ENCODE results near the gene TTYH3.

TTYH3 gene

DNA sequence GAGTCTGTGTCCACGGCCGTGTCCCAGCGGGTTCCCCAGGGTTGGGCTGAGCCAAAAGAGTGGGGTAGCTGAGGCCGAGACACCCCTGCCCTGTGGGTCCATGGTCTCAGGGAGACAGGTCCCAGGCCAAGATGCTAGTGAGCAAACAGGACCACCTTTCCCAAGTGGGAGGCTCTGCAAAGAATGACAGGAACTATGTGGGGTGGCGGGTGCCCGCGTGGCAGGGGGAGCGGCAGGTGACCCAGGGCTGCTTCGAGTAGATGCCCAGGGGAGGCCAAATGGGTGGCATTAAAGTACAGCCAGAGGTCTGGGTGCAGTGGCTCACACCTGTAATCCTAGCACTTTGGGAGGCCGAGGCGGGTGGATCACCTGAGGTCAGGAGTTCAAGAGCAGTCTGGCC is 18.2 kb downstream of the TTYH3 start:
- no peak for DNase-seq

DNA sequence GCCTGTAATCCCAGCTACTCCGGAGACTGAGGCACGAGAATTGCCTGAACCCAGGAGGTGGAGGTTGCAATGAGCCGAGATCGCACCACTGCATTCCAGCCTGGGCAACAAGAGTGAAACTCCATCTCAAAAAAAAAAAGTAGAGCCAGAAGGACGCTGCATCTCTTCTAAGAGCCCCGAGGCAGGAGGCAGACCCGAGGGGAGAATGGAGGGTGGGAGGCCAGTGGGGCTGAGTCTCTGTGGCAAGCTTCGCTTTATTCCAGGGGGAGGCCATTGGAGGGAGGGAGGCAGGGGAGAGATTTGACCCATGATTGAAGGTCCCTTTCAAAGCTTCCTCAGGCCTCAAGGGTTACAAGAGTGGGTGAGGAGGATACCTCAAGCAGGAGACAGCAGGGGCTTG is 18.7 kb downstream of the TTYH3 start:
- DNase-seq, result no peak

DNA sequence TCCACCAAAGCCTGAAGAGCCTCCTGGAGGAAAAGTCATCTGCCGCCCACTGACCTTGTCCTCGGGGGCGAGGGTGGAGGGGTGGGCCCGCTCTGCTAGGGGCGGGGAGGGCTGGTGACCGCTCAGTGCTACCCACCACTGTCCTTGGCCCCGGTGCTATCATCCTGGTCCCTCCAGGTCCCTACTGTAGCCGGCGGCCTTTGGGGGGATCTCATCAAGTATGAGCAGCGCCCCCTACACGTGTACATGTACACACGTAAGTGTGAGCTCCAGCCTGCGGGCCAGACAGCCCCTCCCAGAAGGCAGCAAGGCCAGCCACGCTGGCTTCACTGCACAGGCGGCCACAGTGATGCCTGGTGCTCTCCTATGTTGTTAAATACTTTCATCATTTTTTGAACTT is 19.6 kb downstream of the TTYH3 start:
- no peak for DNase-seq

DNA sequence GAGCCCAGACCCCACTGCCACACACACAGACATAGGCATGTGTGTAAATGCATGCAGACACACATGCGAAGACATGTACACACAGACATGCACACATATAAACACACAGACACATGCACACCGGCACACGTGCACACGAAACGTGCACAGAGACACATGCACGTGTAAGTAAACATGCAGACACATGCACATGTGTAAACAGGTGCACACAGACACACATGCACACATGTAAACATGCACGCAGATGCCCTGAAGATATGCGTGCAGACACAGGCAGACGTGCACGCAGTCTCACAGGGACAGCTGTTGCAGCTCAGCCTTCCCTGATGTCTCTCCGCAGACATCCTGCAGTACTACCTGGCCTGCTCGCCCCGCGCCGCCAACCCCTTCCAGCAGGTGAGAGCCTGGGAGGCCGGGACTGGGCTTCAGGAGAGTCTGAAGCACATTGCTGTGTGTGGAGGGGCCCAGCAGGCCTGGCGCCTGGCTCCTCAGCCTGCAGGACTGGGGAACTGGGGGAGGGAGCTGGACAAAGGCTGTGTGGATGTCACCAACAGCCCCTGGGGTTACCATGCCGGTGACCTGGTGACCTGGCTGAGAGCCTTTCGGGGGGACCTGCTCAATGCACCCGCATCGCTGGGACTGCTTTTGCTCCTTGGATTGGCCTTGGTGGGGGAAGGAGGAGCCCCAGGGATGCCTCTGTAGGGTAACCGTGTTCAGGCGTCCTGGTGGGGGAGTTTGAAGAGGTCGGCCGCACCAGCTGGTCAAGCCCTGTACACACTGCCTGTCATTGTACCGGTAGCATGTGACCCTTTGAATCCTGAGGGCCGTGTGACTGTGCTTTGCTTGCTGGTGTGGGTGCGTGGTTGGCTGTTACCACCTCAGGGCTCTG is 20.3 kb downstream of the TTYH3 start:
- no peak for DNase-seq

DNA sequence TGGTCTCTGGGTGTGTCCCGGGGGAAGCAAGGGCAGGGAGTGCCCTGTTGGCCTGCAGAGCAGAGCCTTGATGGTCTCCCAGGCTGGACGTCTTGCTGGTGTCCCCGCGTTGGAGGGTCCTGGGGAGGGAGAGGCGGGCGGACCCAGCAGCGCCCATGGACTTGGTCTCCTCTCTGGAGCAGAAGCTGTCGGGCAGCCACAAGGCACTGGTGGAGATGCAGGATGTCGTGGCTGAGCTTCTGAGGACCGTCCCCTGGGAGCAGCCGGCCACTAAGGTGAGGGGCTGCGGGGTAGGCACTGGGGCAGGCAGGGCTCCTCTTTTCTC is 20.9 kb downstream of the TTYH3 start:
- DNase-seq, result no peak

DNA sequence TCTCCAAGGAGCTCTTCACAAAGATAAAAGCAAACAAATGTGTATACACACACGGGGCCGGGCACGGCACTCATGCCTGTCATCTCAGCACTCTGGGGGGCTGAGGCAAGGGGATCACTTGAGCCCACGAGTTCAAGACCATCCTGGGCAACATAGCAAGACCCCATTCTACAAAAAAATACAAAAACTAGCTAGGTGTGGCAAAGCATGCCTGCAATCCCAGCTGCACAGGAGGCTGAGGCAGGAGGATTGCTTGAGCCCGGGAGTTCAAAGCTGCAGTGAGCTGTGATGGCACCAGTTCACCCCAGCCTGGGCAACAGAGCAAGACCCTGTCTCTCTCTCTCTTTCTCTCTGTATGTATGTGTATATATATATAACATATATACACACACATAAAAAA is 22.3 kb downstream of the TTYH3 start:
- DNase-seq, result no peak

DNA sequence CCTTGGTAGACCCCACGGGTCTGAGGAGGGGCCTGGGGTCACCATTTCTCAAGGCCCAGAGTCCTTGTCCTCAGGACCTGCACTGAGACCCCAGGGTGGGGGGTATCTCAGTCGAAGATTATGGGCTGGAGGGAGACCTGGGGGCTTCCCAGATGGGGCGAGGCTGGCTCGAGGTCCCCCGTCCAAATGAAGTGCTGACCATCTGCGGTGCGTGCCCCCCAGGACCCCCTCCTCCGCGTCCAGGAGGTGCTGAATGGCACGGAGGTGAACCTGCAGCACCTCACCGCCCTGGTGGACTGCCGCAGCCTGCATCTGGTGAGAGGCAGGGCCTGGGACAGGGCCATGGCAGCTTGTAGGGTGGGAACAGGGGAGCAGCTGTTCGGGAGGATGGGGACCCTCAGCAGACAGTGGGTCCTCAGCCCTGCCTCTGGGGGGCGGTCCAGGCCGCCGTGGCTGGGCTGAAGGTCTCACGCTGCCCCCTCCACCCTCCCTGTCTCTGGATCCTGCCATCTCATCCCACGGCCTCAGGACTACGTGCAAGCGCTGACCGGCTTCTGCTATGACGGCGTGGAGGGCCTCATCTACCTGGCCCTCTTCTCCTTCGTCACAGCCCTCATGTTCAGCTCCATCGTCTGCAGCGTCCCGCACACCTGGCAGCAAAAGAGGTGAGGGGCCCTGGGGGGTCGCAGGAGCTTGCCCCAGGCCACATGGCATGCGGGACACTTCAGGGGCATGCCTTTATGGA is 24.3 kb downstream of the TTYH3 start:
- no peak for DNase-seq

DNA sequence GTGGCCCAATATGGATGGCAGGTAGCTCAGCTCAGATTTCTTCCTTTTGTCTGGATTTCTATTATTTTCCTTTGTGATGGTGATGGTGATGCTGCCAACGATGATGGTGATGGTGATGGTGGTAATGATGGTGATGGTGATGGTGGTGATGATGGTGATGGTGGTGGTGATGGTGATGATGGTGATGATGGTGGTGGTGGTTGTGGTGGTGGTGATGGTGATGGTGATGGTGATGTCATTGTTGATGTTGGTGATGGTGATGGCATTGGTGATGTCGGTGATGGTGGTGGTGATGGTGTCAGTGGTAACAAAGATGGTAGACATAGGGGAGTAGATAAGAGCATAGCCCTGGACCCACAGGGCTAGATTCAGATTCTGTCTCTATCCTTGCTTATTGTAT is 25.4 kb downstream of the TTYH3 start:
- no peak for DNase-seq

DNA sequence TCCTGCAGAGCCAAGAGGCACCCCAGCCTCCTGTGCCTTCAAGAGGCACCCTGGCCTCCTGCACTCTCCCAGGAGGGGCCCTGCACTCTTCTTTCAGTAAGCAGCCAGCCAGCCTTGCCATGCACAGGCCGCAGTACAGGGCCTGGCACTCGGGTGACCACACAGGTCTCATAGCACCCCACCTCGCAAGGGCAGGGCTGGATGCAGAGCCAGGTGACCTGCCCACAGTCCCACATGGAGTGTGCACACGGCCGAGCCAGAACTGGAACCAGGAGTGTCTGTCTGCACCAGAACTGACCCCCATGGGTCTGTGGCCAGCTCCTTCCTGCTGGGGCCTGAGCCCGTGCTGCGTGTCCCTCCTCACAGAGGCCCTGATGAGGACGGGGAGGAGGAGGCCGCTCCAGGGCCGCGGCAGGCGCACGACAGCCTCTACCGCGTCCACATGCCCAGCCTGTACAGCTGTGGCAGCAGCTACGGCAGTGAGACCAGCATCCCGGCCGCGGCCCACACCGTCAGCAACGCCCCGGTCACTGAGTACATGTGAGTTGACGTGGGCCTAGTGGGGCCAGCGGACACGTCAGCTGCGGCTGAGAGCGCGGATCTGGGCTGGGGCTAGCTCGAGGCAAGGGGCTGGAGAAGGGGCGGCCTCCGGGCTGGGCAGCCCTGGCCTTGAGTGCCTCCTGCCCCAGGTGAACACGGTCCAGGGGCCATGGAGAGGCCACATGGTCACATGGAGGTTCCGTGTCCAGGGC is 26.3 kb downstream of the TTYH3 start:
- no peak for DNase-seq

DNA sequence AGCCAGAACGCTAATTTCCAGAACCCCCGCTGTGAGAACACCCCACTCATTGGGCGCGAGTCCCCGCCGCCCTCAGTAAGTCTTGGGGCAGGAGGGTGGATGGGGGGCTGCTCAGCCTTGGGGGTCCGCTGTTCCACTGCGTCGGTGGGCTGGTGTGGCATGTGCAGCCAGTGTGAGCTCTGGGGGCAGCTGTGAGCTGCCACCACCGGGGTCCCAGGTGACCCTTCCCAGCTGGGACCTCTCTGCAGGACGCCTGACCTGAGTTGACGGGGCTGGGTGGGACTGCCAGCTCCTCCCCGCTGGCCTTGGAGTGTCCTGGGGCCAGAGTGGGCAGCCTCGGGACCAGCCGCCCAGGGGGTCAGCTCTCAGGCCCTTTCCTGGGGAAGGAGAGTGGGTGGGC is 27.2 kb downstream of the TTYH3 start:
- no peak for DNase-seq

DNA sequence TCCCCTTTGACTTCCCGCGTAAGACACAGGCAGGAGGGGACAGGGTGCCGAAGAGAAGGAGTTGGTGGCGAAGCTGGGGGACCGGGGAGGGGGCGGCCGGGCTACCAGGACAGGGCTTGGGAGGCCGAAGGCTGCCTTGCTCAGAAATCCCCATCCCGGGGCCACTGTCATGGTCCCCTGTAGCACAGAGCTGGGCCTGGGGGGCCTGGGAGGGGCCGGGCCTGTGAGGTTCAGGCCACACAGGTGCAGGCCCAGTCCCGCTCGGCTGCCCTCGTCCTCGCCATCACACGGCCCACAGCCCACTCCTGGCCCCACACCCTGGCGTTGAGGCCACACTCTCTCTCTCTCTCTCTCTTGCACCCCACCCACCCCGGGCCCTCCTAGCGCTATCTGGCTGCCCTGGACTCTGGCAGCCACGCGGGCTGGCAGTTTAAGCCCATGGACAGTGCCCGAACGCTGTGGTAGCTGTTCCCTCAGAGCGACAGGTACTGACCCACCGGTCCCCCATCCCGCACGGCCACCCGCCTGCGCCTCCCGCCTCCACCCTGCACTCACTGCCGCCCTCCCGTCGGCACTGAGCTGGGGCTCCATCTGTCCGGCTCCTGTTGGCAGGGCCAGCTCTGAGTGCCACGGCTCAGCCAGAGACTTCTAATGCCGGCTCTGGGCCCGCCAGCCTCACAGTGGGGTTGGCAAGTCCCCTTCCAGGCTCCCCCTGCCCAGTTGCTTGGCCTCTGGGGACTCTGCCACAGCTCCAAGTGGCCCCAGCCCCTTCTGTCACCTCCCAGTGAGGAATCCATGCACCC is 28.0 kb downstream of the TTYH3 start:
- DNase-seq, result no peak

DNA sequence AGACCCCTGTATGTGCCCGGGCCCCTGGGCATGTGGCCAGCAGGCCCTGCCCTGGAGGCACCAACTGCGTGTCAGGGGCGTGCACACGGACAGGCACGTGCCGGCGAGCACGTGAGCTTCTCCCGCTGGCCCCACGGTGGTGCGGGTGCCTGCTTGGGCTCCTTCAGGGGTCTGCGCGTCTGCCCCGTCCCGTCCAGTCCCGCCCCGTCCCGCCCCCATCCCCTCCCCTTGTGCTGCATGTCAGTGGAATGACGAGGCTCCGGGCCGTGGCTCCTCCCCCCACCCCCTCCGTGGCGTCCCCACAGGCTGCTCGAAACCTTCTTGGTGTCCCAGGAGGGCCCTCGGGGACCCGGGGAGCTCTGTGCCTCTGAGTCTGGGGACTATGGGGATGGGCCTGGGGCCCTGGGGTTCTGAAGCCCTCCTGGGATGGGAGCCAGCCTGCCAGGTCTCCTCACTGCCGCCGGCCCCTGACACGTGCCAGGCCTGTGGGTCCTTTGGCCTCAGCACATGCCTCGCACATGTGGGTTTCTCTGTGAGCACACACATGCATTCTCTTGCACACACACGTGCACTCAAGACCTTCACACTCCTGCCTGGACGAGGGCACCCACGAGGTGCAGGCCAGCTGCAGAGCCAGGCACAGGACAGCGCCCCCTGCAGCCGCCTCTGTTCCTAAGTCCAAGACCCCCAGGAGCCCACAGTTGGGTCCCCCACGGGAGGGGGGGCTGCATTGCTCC is 28.7 kb downstream of the TTYH3 start:
- no peak for DNase-seq

DNA sequence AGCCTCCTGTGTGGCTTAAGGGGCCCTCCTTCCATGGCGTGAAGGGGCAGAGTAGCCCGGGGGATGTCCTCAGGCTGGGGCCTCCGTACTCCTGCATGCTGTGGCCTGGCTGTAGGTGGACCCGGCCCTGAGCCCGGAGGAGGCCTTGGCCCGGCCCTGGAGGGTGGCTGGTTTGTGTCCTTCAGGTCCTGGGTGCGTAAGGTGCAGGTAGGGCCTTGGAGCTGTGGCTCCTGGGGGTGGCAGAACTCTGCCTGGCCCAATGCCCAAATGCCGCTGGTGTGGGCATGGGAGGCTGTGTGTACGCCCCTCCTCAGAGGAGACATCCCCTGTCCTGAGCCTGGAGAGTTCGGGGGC is 29.3 kb downstream of the TTYH3 start:
- DNase-seq, result no peak

DNA sequence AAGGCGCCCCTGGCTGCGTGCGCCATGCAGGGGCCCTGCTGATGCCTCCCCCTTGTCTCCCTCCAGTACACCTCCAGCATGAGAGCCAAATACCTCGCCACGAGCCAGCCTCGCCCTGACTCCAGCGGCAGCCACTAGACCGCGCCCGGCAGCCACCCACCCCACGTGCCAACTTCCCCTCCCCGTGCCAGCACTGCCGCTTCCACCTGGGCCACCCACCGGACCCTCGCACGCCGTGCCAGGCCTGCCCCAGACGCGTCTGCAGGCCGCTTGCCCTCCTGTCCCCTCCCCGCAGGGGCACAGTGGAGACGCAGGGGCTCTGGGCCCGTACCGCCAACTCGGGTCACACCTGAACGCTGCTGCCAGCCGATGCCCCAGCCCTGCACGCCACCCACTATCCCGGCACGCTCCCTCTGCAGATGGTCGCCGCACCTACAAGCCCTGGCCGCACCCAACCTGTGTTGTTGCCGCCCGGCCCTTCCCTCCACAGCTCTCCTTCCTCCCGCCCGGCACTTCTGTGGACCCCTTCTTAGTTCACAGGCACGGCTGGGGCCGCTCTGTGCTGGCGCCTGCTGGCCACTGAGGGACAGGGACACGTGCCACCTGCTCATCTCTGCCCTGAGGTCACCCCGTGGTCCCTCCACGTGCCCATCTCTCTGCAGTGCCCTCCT is 30.0 kb downstream of the TTYH3 start:
- no peak for DNase-seq

DNA sequence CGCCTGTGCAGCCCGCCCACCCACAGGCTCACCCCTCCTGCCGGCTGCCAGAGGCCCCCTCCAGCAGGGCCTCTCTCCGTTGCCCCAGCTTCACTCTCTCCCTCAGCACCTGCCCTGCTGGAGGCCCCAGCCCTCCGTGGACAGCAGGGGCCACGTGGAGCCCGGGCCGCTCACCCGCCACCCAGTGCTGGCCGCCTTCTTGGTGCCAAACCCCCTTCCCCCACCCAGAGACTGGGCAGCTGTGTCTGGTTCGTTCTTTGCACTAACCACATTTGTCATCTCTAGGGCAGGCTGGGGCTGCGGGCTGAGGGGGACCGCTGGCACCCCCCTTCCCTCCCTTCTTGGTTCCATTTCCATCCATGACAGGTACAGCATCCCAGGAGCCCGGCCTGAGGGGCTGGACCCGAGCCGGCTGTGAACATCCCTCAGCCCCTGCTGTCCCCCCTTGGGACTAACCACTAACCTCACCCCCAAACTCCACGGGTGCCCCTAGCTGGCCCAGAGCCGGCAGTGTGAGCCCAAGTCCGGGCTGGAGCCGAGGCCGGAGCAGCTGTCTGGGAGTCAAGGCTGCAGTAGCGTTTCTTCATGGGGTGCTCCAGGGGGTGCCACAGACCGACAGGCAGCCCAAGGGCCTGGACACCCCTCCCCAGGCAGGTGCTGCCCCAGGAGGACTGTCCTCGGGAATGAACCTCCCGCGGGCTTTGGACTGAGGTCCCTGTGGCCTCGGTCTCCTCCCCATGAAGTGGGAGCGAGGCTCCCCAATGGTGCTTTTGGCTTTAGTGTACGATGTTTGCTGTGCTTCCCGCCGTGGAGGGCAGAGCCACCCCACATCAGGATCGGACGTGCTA is 30.7 kb downstream of the TTYH3 start:
- DNase-seq, result no peak

DNA sequence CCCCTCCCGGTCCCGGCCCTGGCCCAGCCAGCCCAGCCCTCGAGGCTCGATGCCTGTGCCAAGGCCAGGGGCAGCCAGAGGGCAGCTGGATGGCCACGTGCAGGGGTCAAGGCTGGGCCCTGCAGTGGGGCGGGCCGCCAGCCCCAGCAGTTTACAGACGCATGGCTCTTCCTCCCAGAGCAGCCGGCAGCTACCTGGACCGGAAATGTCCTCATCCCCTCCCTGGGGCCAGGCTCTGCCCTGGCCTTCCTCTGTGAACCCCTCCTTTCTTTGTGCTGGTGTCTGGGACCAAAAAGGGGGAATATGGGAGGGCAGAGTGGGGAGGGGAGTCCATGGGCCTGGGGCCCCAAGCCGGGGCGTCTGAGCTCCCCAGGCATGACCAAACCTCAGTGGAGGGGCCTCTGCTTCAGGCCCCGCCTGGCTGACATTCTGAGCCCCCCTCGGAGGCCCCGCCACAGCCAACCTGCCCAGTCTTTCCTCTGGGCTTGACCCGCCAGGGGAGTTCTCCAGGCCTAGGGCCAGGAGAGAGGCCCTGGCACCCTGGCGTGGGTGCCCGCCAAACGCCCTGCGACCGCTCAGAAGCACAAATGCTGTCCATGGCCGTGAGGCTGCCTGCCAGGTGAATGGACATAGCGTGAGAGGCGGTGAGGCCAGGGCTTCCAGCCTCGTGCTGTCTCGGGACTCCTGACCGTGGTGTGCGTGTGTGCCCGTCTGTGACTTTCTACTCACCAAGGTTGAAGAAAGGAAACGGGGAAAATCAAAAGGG is 31.5 kb downstream of the TTYH3 start:
- peak; percentile 76 for DNase-seq

DNA sequence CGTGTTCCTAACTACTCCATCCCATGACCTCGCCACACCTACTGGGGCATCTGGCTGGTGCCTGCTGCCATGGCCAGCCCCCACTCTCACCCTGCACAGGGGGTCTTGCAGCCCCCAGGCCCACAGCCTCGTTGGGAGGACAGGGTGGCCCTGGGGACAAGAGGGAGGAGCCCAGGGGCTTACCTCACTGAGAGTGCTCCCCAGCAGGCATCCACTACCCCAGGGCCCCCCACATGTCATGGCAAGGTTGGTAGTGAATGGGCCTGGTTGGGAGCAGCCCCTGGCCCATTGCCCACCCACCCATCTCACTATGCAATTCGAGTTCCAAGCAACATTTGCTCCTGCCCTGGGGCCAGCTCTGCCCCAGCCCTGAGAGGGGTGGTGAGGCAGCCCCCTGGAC is 32.2 kb downstream of the TTYH3 start:
- no peak for DNase-seq

DNA sequence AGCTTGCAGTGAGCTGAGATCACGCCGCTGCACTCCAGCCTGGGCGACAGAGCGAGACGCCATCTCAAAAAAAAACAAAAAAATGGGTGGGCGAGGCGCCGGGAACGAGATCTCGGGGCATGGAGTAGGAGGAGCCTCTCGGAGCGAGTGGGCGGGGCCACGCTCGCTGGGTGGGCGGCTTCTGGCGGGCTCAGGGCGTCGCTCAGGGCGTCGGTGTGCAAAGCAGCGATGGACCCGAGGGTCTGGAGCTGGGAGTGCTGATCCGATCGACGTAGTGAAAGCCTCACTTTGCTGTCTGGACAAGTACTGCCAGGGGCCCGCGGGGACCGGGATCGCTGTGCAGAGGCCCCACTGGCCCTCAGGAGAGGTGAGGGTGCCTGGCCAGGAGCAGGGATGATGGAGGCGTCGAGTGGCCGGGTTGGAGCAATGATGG is 33.6 kb downstream of the TTYH3 start:
- DNase-seq, result no peak

DNA sequence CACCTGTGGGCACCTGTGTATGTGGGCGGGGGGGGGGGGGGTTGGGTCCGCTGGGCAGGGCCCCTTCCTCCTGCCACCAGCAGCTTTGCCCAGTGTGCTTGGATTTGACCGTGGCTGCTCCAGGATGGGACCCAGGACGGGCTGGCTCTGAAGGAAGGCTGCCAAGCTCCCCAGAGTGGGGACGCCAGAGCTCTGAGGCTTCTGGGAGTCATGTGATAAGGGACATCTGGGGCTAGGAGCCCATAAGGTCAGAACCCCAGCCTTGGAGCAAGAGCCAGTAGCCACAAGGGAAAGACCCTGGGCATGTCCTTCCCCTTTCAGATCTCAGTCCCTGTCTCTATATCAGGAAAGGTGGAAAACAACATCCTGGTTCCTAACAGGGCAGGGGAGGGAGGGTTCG is 34.4 kb downstream of the TTYH3 start:
- DNase-seq, result no peak
